ENCODE data around the gene MLH1. TPM values are rescaled to one million over a fixed set of nuclear protein-coding genes. Genes with fewer than 3 reads are reported as not detected.

The MLH1 gene
- total RNA-seq, 1 experiment from 2014 or later, result 28.5 TPM

DNA sequence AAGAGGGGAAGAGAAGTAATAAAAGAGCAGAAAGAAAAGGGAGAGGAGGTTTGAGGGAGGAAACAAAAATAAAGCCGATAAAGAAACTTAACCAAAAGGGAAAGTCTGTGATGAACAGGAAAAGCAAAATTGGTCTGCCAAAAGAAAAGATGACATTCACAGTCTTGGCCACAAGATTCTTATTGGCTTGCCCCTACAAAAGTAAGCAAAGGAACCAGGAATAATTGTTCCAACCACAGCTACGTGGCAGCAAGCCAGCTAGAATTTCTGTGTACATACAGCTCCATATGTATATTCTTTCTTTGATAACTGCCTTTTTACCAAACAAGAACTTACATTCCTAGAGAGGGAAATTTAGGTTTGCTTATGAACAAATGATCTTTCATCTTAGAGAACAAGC, 79.6 kb downstream of the MLH1 start:
- Histone ChIP-seq H3K36me3 (ENCODE audit: control insufficient read depth, insufficient read depth, low read length) (peaks cover 4% of the 10 kb centered on the region; the same call in 1 of the 2 replicates), H3K27ac (ENCODE audit: low read length) (no peak overlapping the region), H3K9me3 (ENCODE audit: control insufficient read depth, insufficient read depth, low read depth, low read length) (no peaks in the 10 kb centered on the region), H3K4me1 (ENCODE audit: control insufficient read depth, insufficient read depth, low read length) (no peaks in the 10 kb centered on the region), H3K27me3 (ENCODE audit: control insufficient read depth, insufficient read depth, low read length) (no peaks in the 10 kb centered on the region), H3K4me3 (ENCODE audit: low read depth in 2 of 2, low read length in 2 of 2) (no peak overlapping the region)
- ATAC-seq (no peak), DNase-seq (ENCODE audit: low read depth, low spot score) (no peak)
- intact Hi-C loops (cut with micrococcal nuclease; ENCODE audit: unreplicated experiment) (no loop called here), in situ Hi-C loops (cut with HindIII; ENCODE audit: low pct_unique_long_range_greater_than_20kb, low sequenced_read_pairs) (no loop called here)
- no TSS peak for BruUV-seq (replicated peaks)
- POLR2A ChIA-PET, result no interaction called here
- CTCF ChIA-PET, result no interaction called here
- no peak for TF ChIP-seq POLR2AphosphoS5 (IDR thresholded peaks at IDR 0.05; ENCODE audit: low read depth, low read length)
- TF ChIP-seq TCF7L2 (IDR thresholded peaks at IDR 0.05; ENCODE audit: low read depth, low read length), result no peak
- TF ChIP-seq, protein P1, sequence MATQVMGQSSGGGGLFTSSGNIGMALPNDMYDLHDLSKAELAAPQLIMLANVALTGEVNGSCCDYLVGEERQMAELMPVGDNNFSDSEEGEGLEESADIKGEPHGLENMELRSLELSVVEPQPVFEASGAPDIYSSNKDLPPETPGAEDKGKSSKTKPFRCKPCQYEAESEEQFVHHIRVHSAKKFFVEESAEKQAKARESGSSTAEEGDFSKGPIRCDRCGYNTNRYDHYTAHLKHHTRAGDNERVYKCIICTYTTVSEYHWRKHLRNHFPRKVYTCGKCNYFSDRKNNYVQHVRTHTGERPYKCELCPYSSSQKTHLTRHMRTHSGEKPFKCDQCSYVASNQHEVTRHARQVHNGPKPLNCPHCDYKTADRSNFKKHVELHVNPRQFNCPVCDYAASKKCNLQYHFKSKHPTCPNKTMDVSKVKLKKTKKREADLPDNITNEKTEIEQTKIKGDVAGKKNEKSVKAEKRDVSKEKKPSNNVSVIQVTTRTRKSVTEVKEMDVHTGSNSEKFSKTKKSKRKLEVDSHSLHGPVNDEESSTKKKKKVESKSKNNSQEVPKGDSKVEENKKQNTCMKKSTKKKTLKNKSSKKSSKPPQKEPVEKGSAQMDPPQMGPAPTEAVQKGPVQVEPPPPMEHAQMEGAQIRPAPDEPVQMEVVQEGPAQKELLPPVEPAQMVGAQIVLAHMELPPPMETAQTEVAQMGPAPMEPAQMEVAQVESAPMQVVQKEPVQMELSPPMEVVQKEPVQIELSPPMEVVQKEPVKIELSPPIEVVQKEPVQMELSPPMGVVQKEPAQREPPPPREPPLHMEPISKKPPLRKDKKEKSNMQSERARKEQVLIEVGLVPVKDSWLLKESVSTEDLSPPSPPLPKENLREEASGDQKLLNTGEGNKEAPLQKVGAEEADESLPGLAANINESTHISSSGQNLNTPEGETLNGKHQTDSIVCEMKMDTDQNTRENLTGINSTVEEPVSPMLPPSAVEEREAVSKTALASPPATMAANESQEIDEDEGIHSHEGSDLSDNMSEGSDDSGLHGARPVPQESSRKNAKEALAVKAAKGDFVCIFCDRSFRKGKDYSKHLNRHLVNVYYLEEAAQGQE (IDR thresholded peaks at IDR 0.05; ENCODE audit: insufficient read depth in 1 of 2, low read depth in 2 of 2, low read length in 1 of 2), result no peak
- TF ChIP-seq, protein P2, sequence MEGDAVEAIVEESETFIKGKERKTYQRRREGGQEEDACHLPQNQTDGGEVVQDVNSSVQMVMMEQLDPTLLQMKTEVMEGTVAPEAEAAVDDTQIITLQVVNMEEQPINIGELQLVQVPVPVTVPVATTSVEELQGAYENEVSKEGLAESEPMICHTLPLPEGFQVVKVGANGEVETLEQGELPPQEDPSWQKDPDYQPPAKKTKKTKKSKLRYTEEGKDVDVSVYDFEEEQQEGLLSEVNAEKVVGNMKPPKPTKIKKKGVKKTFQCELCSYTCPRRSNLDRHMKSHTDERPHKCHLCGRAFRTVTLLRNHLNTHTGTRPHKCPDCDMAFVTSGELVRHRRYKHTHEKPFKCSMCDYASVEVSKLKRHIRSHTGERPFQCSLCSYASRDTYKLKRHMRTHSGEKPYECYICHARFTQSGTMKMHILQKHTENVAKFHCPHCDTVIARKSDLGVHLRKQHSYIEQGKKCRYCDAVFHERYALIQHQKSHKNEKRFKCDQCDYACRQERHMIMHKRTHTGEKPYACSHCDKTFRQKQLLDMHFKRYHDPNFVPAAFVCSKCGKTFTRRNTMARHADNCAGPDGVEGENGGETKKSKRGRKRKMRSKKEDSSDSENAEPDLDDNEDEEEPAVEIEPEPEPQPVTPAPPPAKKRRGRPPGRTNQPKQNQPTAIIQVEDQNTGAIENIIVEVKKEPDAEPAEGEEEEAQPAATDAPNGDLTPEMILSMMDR (IDR thresholded peaks at IDR 0.05), result no peak
- no peak for TF ChIP-seq SIN3A (IDR thresholded peaks at IDR 0.05; ENCODE audit: borderline replicate concordance, insufficient read depth, low read depth, low read length)

DNA sequence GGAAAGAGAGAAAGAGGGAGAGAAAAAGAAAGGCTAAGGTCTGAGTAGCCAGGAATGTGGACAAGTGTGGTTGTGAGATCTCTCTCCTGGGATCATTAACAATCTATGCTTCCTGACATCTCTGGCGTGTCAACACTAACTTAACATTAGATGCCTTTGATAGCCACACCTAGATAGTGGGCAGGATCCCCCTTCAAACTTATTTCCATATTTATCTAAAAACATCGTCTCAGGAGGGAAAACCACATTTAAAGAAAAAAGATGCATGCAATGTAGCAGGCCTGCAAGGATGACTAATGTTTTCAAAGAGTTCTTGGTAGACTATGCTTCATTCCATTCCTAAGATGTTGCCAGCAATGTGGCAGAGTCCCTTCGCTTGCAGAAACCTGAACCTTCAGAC, 80.9 kb downstream of the MLH1 start:
- ChIA-PET CTCF (no interaction called here), POLR2A (no interaction called here)
- peaks cover 4% of the 10 kb centered on the region; the same call in 1 of the 2 replicates for H3K36me3 ChIP-seq (ENCODE audit: control insufficient read depth, insufficient read depth, low read length)
- TF ChIP-seq, protein P1 (IDR thresholded peaks at IDR 0.05; ENCODE audit: insufficient read depth in 1 of 2, low read depth in 2 of 2, low read length in 1 of 2), result no peak
- TF ChIP-seq SIN3A (IDR thresholded peaks at IDR 0.05; ENCODE audit: borderline replicate concordance, insufficient read depth, low read depth, low read length) (no peak), POLR2AphosphoS5 (IDR thresholded peaks at IDR 0.05; ENCODE audit: low read depth, low read length) (no peak), TCF7L2 (IDR thresholded peaks at IDR 0.05; ENCODE audit: low read depth, low read length) (no peak)
- TF ChIP-seq, protein P2 (IDR thresholded peaks at IDR 0.05), result no peak
- DNase-seq (ENCODE audit: low read depth, low spot score), result no peak
- no peak for ATAC-seq
- intact Hi-C loops (cut with micrococcal nuclease; ENCODE audit: unreplicated experiment) (no loop called here), in situ Hi-C loops (cut with HindIII; ENCODE audit: low pct_unique_long_range_greater_than_20kb, low sequenced_read_pairs) (no loop called here)
- BruUV-seq (replicated peaks), result no TSS peak
- H3K27ac ChIP-seq (ENCODE audit: low read length), result no peak overlapping the region
- no peak overlapping the region for H3K4me3 ChIP-seq (ENCODE audit: low read depth in 2 of 2, low read length in 2 of 2)
- no peaks in the 10 kb centered on the region for H3K9me3 ChIP-seq (ENCODE audit: control insufficient read depth, insufficient read depth, low read depth, low read length)
- H3K27me3 ChIP-seq (ENCODE audit: control insufficient read depth, insufficient read depth, low read length), result no peaks in the 10 kb centered on the region
- no peaks in the 10 kb centered on the region for H3K4me1 ChIP-seq (ENCODE audit: control insufficient read depth, insufficient read depth, low read length)
